Naive thymus-derived CD4-positive, alpha-beta T cell (primary cell): Measurements from ENCODE around the gene TMX1. TPM values are rescaled to one million over a fixed set of nuclear protein-coding genes. Genes with fewer than 3 reads are reported as not detected.

ENCODE experiments used
- ATAC-seq: fragments of 150-1000 bp; cut with Tn5 transposase; 2 replicates; pipeline ENCODE4 v1.10.0; 2021; ENCODE audit warnings: mild to moderate bottlenecking, moderate library complexity
- CTCF ChIA-PET: fragments of 350-600 bp; sonication (Branson Sonifier 250); formaldehyde crosslinking; loops from one replicate; lab custom pipeline; 2021; ENCODE audit warnings: antibody characterized with exemption; lab: Charles Lee
- POLR2A ChIA-PET: fragments of 350-600 bp; sonication (Branson Sonifier 250); formaldehyde crosslinking; loops from one replicate; lab custom pipeline; 2021; ENCODE audit warnings: antibody characterized with exemption, inconsistent platforms; lab: Charles Lee
- DNase-seq, 9 donors: peaks; one replicate each; pipeline versions ENCODE4 v3.0.0 to v3.0.0-alpha.2; 2020 to 2022; ENCODE audit warnings: mixed read lengths in 1 of 9
- H3K27ac ChIP-seq: one replicate; pipeline ENCODE4 v1.7.0; 2013; ENCODE audit warnings: mild to moderate bottlenecking, low read depth, low read length, moderate library complexity
- H3K27me3 ChIP-seq, 2 donors: one replicate each; pipeline ENCODE4 v1.7.0; 2013; ENCODE audit warnings: low read length in 2 of 2, mild to moderate bottlenecking in 2 of 2, moderate library complexity in 2 of 2; ENCODE audit not compliant: control insufficient read depth in 2 of 2, insufficient read depth in 2 of 2
- H3K36me3 ChIP-seq, 3 experiments: 1 replicate in 2 of 3; 2 replicates in 1 of 3; pipeline ENCODE4 v1.7.0; 2013; ENCODE audit warnings: low read length in 3 of 3, mild to moderate bottlenecking in 3 of 3, moderate library complexity in 1 of 3; ENCODE audit not compliant: insufficient read depth in 3 of 3, control insufficient read depth in 2 of 3
- H3K4me1 ChIP-seq, 2 donors: one replicate each; pipeline ENCODE4 v1.7.0; 2013; ENCODE audit warnings: low read length in 2 of 2, mild to moderate bottlenecking in 2 of 2, moderate library complexity in 1 of 2; ENCODE audit not compliant: control insufficient read depth in 2 of 2, insufficient read depth in 2 of 2
- H3K4me3 ChIP-seq: 2 replicates; pipeline ENCODE4 v1.7.0; 2013; ENCODE audit warnings: mild to moderate bottlenecking, low read length
- H3K9me3 ChIP-seq, 3 experiments: 1 replicate in 2 of 3; 2 replicates in 1 of 3; pipeline ENCODE4 v1.7.0; 2013; ENCODE audit warnings: low read length in 3 of 3; ENCODE audit not compliant: control insufficient read depth in 2 of 3
- H3K27ac Mint-ChIP-seq, 9 donors: one replicate each; pipeline ENCODE4 v1.8.0; 2020 to 2022; ENCODE audit warnings: mixed read lengths in 9 of 9, mild to moderate bottlenecking in 8 of 9, moderate library complexity in 5 of 9, inconsistent platforms in 2 of 9
- H3K27me3 Mint-ChIP-seq, 5 donors: one replicate each; pipeline ENCODE4 v1.8.0; 2021 to 2022; ENCODE audit warnings: mixed read lengths in 5 of 5, mild to moderate bottlenecking in 1 of 5
- H3K36me3 Mint-ChIP-seq, 5 donors: one replicate each; pipeline ENCODE4 v1.8.0; 2020 to 2022; ENCODE audit warnings: mixed read lengths in 5 of 5, mild to moderate bottlenecking in 3 of 5, inconsistent platforms in 1 of 5
- H3K4me1 Mint-ChIP-seq, 7 donors: one replicate each; pipeline ENCODE4 v1.8.0; 2020 to 2022; ENCODE audit warnings: mixed read lengths in 7 of 7, mild to moderate bottlenecking in 3 of 7, inconsistent platforms in 1 of 7
- H3K4me3 Mint-ChIP-seq, 10 donors: one replicate each; pipeline ENCODE4 v1.8.0; 2020 to 2022; ENCODE audit warnings: mild to moderate bottlenecking in 10 of 10, mixed read lengths in 10 of 10, moderate library complexity in 6 of 10, inconsistent platforms in 2 of 10
- H3K9me3 Mint-ChIP-seq, 11 donors: one replicate each; pipeline ENCODE4 v1.8.0; 2020 to 2022; ENCODE audit warnings: mixed read lengths in 11 of 11, mild to moderate bottlenecking in 4 of 11, inconsistent platforms in 1 of 11, moderate library complexity in 1 of 11
- intact Hi-C, 2 donors: fragments of 100-400 bp; cut with micrococcal nuclease; formaldehyde crosslinking; loops; one replicate each; pipeline ENCODE4 v1.15.1; 2023
- polyA plus RNA-seq, 2 donors: library from polyadenylated mRNA; unstranded; fragments of 300-500 nt; fragmentation: Illumina TruSeq; gene quantifications; one replicate each; pipeline ENCODE4 v1.2.3, GENCODE V29; 2021
- total RNA-seq, 6 experiments: library from RNA in 5 of 6; stranded (reverse) in 5 of 6; gene quantifications; 1 replicate in 5 of 6; 2 replicates in 1 of 6; pipeline ENCODE4 v1.2.3 and lab custom pipeline; 2021 to 2026

Gene TMX1
- total and polyA plus RNA-seq, 7 experiments from 2014 or later = 13.3 to 48.3 (median 23.1) TPM

- H3K27me3 ChIP-seq = no peaks in the 10 kb centered on the region
- H3K4me3 Mint-ChIP-seq = no peak overlapping the region
- ChIA-PET CTCF (interaction anchor here (0.6 kb wide), 2 partner anchors 10 to 18 kb away, joined by 3 to 4 read pairs; no protein-coding TSS in a partner anchor), POLR2A (no interaction called here)
- no peaks in the 10 kb centered on the region for H3K4me1 ChIP-seq
- no peaks in the 10 kb centered on the region for H3K27me3 Mint-ChIP-seq
- no peaks in the 10 kb centered on the region for H3K9me3 ChIP-seq
- DNase-seq (no peak), ATAC-seq (no peak)
- H3K27ac Mint-ChIP-seq = no peak overlapping the region
- H3K36me3 ChIP-seq = no peaks in the 10 kb centered on the region
- H3K9me3 Mint-ChIP-seq = peaks cover 0 to 4% (median 0%) of the 10 kb centered on the region in 11 donors
- peaks cover 0 to 16% (median 0%) of the 10 kb centered on the region in 7 donors for H3K4me1 Mint-ChIP-seq
- H3K36me3 Mint-ChIP-seq = peaks cover 0 to 3% (median 0%) of the 10 kb centered on the region in 5 donors
- H3K4me3 ChIP-seq = no peak overlapping the region
- no peak overlapping the region for H3K27ac ChIP-seq
- intact Hi-C loops = no loop called here
Observed at GRCh38 chr14:51302295-51303030, 62.4 kb downstream of the TMX1 start.

- no peak for ATAC-seq
- POLR2A ChIA-PET = no interaction called here
- no peaks in the 10 kb centered on the region for H3K27me3 ChIP-seq
- Mint-ChIP-seq H3K27ac (no peak overlapping the region), H3K4me3 (no peak overlapping the region), H3K27me3 (peaks cover 0 to 6% (median 0%) of the 10 kb centered on the region in 5 donors), H3K9me3 (peaks cover 0 to 4% (median 0%) of the 10 kb centered on the region in 11 donors), H3K4me1 (peaks cover 0 to under 1% (median 0%) of the 10 kb centered on the region in 7 donors), H3K36me3 (peaks cover 0 to 3% (median 0%) of the 10 kb centered on the region in 5 donors)
- CTCF ChIA-PET = no interaction called here
- no peak overlapping the region for H3K4me3 ChIP-seq
- H3K9me3 ChIP-seq = no peaks in the 10 kb centered on the region
- no peak overlapping the region for H3K27ac ChIP-seq
- H3K4me1 ChIP-seq = no peaks in the 10 kb centered on the region
- no peaks in the 10 kb centered on the region for H3K36me3 ChIP-seq
- intact Hi-C loops = no loop called here
- DNase-seq = no peak
Observed at GRCh38 chr14:51304438-51304837, 64.4 kb downstream of the TMX1 start.

- no peaks in the 10 kb centered on the region for H3K4me1 Mint-ChIP-seq
- intact Hi-C loops = no loop called here
- no peak overlapping the region for H3K4me3 Mint-ChIP-seq
- POLR2A ChIA-PET = interaction anchor here (0.7 kb wide), 1 partner anchor 39 kb away, joined by 4 read pairs; no protein-coding TSS in a partner anchor
- H3K27me3 Mint-ChIP-seq = peaks cover 0 to 7% (median 0%) of the 10 kb centered on the region in 5 donors
- CTCF ChIA-PET = no interaction called here
- H3K36me3 Mint-ChIP-seq = peaks cover 0 to 3% (median 0%) of the 10 kb centered on the region in 5 donors
- H3K36me3 ChIP-seq = no peaks in the 10 kb centered on the region
- no peak for ATAC-seq
- no peaks in the 10 kb centered on the region for H3K9me3 ChIP-seq
- no peaks in the 10 kb centered on the region for H3K27me3 ChIP-seq
- no peak overlapping the region for H3K27ac Mint-ChIP-seq
- H3K9me3 Mint-ChIP-seq = peaks cover 0 to 4% (median 0%) of the 10 kb centered on the region in 11 donors
- H3K27ac ChIP-seq = no peak overlapping the region
- no peaks in the 10 kb centered on the region for H3K4me1 ChIP-seq
- no peak overlapping the region for H3K4me3 ChIP-seq
- no peak for DNase-seq
Observed at GRCh38 chr14:51304941-51305340, 64.9 kb downstream of the TMX1 start.

- Mint-ChIP-seq H3K36me3 (peaks cover 0 to 3% (median 0%) of the 10 kb centered on the region in 5 donors), H3K27ac (no peak overlapping the region), H3K4me3 (no peak overlapping the region), H3K9me3 (peaks cover 0 to 4% (median 0%) of the 10 kb centered on the region in 11 donors), H3K4me1 (no peaks in the 10 kb centered on the region), H3K27me3 (peaks cover 0 to 12% (median 0%) of the 10 kb centered on the region in 5 donors)
- Histone ChIP-seq H3K4me1 (no peaks in the 10 kb centered on the region), H3K27me3 (no peaks in the 10 kb centered on the region), H3K36me3 (no peaks in the 10 kb centered on the region), H3K4me3 (no peak overlapping the region), H3K27ac (no peak overlapping the region), H3K9me3 (no peaks in the 10 kb centered on the region)
- intact Hi-C loops = no loop called here
- DNase-seq = no peak
- ATAC-seq = no peak
- CTCF ChIA-PET = no interaction called here
- POLR2A ChIA-PET = interaction anchor here (0.7 kb wide), 1 partner anchor 39 kb away, joined by 4 read pairs; no protein-coding TSS in a partner anchor
Observed at GRCh38 chr14:51305751-51306150, 65.7 kb downstream of the TMX1 start.

Other genes starting within 250 kb of the TMX1 start
- 1 to 10 TPM in 1 of 5 experiments, under 1 TPM in 4; 0.27 to 1.7 (median 0.39) TPM for gene TRIM9, start 145.1 kb upstream of the TMX1 start, total RNA-seq
- gene TRIM9, start 145.1 kb upstream of the TMX1 start, polyA plus RNA-seq = under 1 TPM; 0.04 to 0.13 TPM